PC-3 (cell line): ENCODE results near the gene FLT3. TPM values are rescaled to one million over a fixed set of nuclear protein-coding genes. Genes with fewer than 3 reads are reported as not detected.

Experiments
- ATAC-seq: fragments of 200-7000 bp; cut with Tn5 transposase; 2 replicates; pipeline ENCODE4 v1.9.1; 2020; ENCODE audit warnings: mild to moderate bottlenecking, moderate library complexity
- BruUV-seq: library from RNA; stranded (reverse); fragments of 400-500 nt; replicated peaks from 2 replicates; lab custom pipeline; 2021; lab: Mats Ljungman, UMichigan
- CTCF ChIA-PET: fragments of 300-600 bp; sonication (Branson Sonifier 250); formaldehyde crosslinking; loops from one replicate; lab custom pipeline; 2022; ENCODE audit warnings: antibody characterized with exemption; lab: Charles Lee
- POLR2A ChIA-PET: fragments of 300-600 bp; sonication (Branson Sonifier 250); formaldehyde crosslinking; loops from one replicate; lab custom pipeline; 2022; ENCODE audit warnings: antibody characterized with exemption; ENCODE audit not compliant: unreplicated experiment; lab: Charles Lee
- DNase-seq: peaks from one replicate; pipeline ENCODE4 v3.0.0-alpha.2; 2015
- H2AFZ ChIP-seq: fragments of 300-600 bp; sonication (generic); 2 replicates; pipeline ENCODE4 v1.6.0; 2016; ENCODE audit warnings: antibody characterized with exemption, low read length
- H3F3A ChIP-seq: fragments of 300-600 bp; sonication (generic); one replicate; pipeline ENCODE4 v1.6.0; 2017; ENCODE audit warnings: antibody characterized with exemption, low read length, control low read depth, mild to moderate bottlenecking; ENCODE audit not compliant: unreplicated experiment
- H3K27ac ChIP-seq: fragments of 300-600 bp; sonication (generic); 2 replicates; pipeline ENCODE4 v1.5.1; 2016; ENCODE audit warnings: mild to moderate bottlenecking, low read length
- H3K27me3 ChIP-seq: fragments of 300-600 bp; sonication (generic); 2 replicates; pipeline ENCODE4 v1.6.1; 2016; ENCODE audit warnings: low read length, mixed read lengths
- H3K36me3 ChIP-seq: fragments of 300-600 bp; sonication (generic); 2 replicates; pipeline ENCODE4 v1.6.1; 2016; ENCODE audit warnings: low read depth, mixed run types, low read length, mixed read lengths
- H3K4me1 ChIP-seq: fragments of 300-600 bp; sonication (generic); 2 replicates; pipeline ENCODE4 v1.5.1; 2016; ENCODE audit warnings: low read length; ENCODE audit not compliant: insufficient read depth
- H3K4me2 ChIP-seq: fragments of 300-600 bp; sonication (generic); 2 replicates; pipeline ENCODE4 v1.6.0; 2016; ENCODE audit warnings: low read length
- H3K4me3 ChIP-seq: fragments of 300-600 bp; sonication (generic); 2 replicates; pipeline ENCODE4 v1.5.1; 2016; ENCODE audit warnings: mild to moderate bottlenecking, low read length, mixed read lengths
- H3K79me2 ChIP-seq: fragments of 300-600 bp; sonication (generic); 2 replicates; pipeline ENCODE4 v1.6.1; 2017; ENCODE audit warnings: low read length, mixed read lengths
- H3K9ac ChIP-seq: fragments of 300-600 bp; sonication (generic); 2 replicates; pipeline ENCODE4 v1.6.0; 2016; ENCODE audit warnings: mild to moderate bottlenecking, low read length
- H3K9me2 ChIP-seq: fragments of 300-600 bp; sonication (generic); replicated peaks from 2 replicates; pipeline ENCODE4 v1.6.1; 2016; ENCODE audit warnings: mixed run types, low read length, mixed read lengths
- H3K9me3 ChIP-seq: fragments of 300-600 bp; sonication (generic); 2 replicates; pipeline ENCODE4 v1.6.1; 2016; ENCODE audit warnings: low read length, mixed read lengths
- H4K20me1 ChIP-seq: fragments of 300-600 bp; sonication (generic); 2 replicates; pipeline ENCODE4 v1.6.1; 2016; ENCODE audit warnings: low read length, mixed read lengths
- EZH2 ChIP-seq: fragments of 300-600 bp; sonication (generic); IDR thresholded peaks from one replicate; pipeline ENCODE4 v1.6.1; 2017; ENCODE audit warnings: antibody characterized with exemption, mild to moderate bottlenecking, low read length; ENCODE audit not compliant: unreplicated experiment
- EZH2phosphoT487 ChIP-seq: fragments of 300-600 bp; sonication (generic); IDR thresholded peaks from 2 replicates; pipeline ENCODE4 v1.6.1; 2018; ENCODE audit warnings: mild to moderate bottlenecking, antibody characterized with exemption, low read length, borderline replicate concordance
- intact Hi-C: fragments of 100-400 bp; cut with micrococcal nuclease; formaldehyde crosslinking; loops from 2 replicates; pipeline ENCODE4 v1.9.0; 2023
- total RNA-seq: library from RNA; depleted of rRNA; stranded (reverse); fragments of >200 nt; gene quantifications from 2 replicates; pipeline ENCODE4 v1.2.3, GENCODE V29; 2014
- TF ChIP-seq, protein P1 (sequence below): fragments of 300-600 bp; sonication (generic); conservative IDR thresholded peaks from 2 replicates; pipeline ENCODE4 v1.5.1; 2017; ENCODE audit warnings: antibody characterized with exemption, low read depth, mild to moderate bottlenecking, low read length

Gene FLT3
- total RNA-seq, 1 experiment from 2014 or later: not detected

DNA sequence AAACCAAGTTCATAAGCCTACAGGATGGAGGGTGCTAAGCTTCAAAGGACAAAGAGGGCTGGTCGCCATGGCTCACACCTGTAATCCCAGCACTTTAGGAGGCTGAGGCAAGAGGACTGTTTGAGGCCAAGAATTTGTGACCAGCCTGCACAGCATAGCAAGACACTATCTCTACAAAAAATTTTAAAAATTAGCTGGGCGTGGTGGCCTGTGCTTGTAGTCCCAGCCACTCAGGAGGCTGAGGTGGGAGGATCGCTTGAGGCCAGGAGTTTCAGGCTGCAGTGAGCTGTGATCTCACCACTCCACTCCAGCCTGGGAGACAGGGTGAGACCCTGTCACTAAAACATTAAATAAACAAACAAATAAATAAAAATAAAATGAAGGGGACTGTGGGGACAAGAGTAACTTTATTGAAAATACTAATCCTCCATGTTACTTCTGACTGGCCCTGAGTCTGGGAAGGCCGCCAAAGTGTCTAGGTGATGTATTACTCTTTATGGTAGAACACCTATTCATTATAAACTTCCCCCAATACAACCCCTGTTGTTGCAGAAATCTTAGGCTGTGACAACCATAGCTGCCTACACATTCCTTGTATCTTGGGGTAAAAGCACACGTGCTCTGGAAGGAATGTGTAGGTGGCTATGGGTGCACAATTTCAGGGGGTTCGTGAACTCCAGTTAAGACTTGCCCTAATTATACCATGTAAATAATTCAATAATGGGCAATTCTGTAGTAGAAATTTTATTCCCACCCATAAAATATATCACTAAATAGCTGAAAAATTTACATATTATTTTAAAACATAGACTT lies 97.3 kb downstream of the FLT3 start:
- Histone ChIP-seq H3K36me3 (no peaks in the 10 kb centered on the region), H3K27ac (no peak overlapping the region), H3K9me2 (no peaks in the 10 kb centered on the region), H2AFZ (no peak overlapping the region), H3F3A (no peaks in the 10 kb centered on the region), H3K4me2 (no peak overlapping the region), H3K4me1 (no peaks in the 10 kb centered on the region), H3K79me2 (no peaks in the 10 kb centered on the region), H3K4me3 (no peak overlapping the region), H4K20me1 (no peaks in the 10 kb centered on the region), H3K27me3 (no peaks in the 10 kb centered on the region), H3K9me3 (no peaks in the 10 kb centered on the region), H3K9ac (no peak overlapping the region)
- CTCF ChIA-PET: no interaction called here
- TF ChIP-seq, protein P1, sequence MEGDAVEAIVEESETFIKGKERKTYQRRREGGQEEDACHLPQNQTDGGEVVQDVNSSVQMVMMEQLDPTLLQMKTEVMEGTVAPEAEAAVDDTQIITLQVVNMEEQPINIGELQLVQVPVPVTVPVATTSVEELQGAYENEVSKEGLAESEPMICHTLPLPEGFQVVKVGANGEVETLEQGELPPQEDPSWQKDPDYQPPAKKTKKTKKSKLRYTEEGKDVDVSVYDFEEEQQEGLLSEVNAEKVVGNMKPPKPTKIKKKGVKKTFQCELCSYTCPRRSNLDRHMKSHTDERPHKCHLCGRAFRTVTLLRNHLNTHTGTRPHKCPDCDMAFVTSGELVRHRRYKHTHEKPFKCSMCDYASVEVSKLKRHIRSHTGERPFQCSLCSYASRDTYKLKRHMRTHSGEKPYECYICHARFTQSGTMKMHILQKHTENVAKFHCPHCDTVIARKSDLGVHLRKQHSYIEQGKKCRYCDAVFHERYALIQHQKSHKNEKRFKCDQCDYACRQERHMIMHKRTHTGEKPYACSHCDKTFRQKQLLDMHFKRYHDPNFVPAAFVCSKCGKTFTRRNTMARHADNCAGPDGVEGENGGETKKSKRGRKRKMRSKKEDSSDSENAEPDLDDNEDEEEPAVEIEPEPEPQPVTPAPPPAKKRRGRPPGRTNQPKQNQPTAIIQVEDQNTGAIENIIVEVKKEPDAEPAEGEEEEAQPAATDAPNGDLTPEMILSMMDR: no peak
- no peak for TF ChIP-seq EZH2
- TF ChIP-seq EZH2phosphoT487: no peak
- POLR2A ChIA-PET: no interaction called here
- ATAC-seq (no peak), DNase-seq (no peak)
- intact Hi-C loops: no loop called here
- no TSS peak for BruUV-seq

DNA sequence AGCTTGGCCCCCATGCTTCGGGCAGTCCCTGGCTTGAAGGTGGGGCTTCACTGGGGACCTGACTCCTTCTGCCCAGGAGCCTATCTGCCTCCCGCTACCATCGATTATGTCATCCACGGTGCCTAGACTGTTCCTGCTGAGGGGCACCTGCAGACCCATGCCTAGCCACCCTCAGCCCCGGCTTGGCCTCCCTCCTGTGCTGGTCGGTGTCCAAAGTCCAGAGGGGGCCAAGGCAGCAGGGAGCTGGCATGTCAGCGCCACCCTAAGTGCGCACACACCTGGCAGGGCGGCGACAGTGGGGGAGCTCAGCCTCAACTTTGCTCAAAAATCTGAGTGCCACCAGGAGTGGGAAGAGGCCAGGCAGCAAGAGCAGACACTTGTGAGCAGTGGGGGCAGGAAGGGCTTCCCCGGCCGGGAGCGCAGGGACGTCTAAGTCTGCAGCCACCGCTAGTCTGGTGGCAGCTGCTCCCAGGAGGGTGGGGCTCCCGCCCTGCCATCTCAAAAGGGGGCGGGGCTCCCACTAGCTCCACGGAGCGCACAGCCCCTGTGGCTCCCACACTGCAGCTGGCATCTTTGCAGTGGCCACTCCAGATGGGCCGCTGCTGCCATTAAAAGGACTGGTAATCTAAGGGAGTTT lies 98.4 kb downstream of the FLT3 start:
- H3K79me2 ChIP-seq: no peaks in the 10 kb centered on the region
- no peaks in the 10 kb centered on the region for H3K9me3 ChIP-seq
- no peaks in the 10 kb centered on the region for H3K9me2 ChIP-seq
- H3K9ac ChIP-seq: no peak overlapping the region
- no peak overlapping the region for H3K4me3 ChIP-seq
- BruUV-seq: no TSS peak
- H3K4me1 ChIP-seq: no peaks in the 10 kb centered on the region
- no peaks in the 10 kb centered on the region for H3K27me3 ChIP-seq
- no peaks in the 10 kb centered on the region for H4K20me1 ChIP-seq
- H3F3A ChIP-seq: no peaks in the 10 kb centered on the region
- no peak overlapping the region for H2AFZ ChIP-seq
- H3K4me2 ChIP-seq: no peak overlapping the region
- H3K36me3 ChIP-seq: no peaks in the 10 kb centered on the region
- no peak for DNase-seq
- intact Hi-C loops: no loop called here
- TF ChIP-seq, protein P1: no peak
- CTCF ChIA-PET: no interaction called here
- POLR2A ChIA-PET: no interaction called here
- no peak overlapping the region for H3K27ac ChIP-seq
- ATAC-seq: no peak

DNA sequence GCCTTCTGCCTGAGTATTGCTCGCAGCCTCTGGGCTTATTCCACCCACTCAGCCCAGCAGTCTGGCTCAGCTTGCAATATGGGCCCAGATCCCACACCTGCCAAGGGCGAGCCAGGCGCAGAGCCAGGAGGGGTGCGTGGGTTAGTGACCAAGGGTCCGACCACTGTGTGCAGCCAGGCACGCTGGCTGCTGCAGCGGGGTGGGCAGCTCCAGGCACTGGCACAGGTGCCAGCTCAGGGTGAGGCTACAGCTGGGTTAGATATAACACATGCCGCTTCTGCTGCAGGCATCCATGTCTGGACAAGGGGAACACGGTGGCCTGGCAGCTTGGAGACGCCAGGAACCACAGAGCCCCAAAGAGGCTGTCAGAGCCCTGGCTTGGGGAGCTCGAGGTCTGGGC lies 99.3 kb downstream of the FLT3 start:
- Histone ChIP-seq H3K36me3 (no peaks in the 10 kb centered on the region), H3K4me3 (no peak overlapping the region), H3K4me2 (no peak overlapping the region), H3K9ac (no peak overlapping the region), H3K27ac (no peak overlapping the region), H3K4me1 (no peaks in the 10 kb centered on the region), H4K20me1 (no peaks in the 10 kb centered on the region), H2AFZ (no peak overlapping the region), H3K9me2 (no peaks in the 10 kb centered on the region), H3K27me3 (no peaks in the 10 kb centered on the region), H3F3A (no peaks in the 10 kb centered on the region), H3K9me3 (no peaks in the 10 kb centered on the region), H3K79me2 (no peaks in the 10 kb centered on the region)
- CTCF ChIA-PET: no interaction called here
- intact Hi-C loops: no loop called here
- DNase-seq (no peak), ATAC-seq (no peak)
- POLR2A ChIA-PET: no interaction called here
- TF ChIP-seq, protein P1: no peak
- TF ChIP-seq EZH2phosphoT487 (no peak), EZH2 (no peak)
- BruUV-seq: no TSS peak
